GM21717 (cell line): ENCODE measurements around the gene NR2F1.

Experiments used
- ATAC-seq: cut with Tn5 transposase; IDR thresholded peaks from one replicate; pipeline ENCODE4 v1.9.1; 2021; ENCODE audit warnings: mild to moderate bottlenecking, moderate library complexity; ENCODE audit not compliant: unreplicated experiment

The NR2F1 gene

DNA sequence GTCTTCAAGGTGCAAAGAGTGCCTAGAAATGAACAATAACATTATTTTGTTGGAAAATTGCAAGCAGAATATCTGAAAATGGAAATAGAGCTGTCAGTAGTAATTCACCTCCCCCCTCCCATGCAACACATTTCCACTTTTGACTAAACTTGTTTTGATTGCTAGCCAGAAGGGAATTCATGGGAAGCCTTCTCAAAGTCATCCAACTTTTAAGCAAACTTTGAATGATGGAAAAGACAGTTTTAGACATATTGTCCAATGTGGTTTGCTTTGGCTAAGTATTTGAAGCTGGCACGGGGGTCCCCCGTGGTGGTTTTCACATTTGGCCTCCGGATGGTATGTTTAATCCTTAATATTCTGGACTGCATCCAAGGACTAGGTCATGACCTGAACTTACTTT lies 7.5 kb downstream of the NR2F1 start:
- no peak for ATAC-seq

DNA sequence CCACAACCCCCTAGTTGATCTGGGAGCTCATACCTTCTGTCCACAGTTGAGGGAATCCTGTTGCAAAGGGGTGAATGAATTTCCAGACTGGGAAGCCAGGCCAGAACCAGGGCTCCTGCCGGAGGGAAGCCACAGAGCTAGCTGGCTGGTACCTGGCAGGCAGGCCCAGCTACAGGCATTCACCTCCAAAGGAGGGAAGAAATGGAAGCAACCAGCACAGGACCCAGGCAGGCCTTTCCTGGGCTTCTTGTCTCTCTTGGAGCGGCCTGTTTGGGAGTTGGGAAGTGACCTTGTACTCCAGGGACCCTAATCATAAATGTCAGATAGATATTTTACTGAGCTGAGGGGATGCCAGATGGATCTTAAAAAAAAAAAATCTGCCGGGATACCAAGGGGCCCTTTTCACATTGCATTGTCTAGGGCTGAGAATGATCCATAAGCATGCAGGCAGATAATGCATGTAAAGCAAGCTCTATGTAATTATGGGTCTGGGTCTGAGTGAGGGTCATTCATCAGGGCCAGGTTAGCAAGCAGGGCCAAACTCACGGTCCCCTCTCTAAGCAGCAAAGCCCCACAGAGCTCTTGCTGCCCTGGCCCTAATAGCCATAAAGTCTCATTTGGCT lies 8.4 kb downstream of the NR2F1 start:
- ATAC-seq, result no peak

GRCh38 chr5:93592883-93593282 lies 9.9 kb downstream of the NR2F1 start:
- no peak for ATAC-seq

- no peak for ATAC-seq
Observed at GRCh38 chr5:93593476-93594131, 10.6 kb downstream of the NR2F1 start.

GRCh38 chr5:93594591-93595419 lies 11.8 kb downstream of the NR2F1 start:
- no peak for ATAC-seq

GRCh38 chr5:93595420-93596147 lies 12.6 kb downstream of the NR2F1 start:
- ATAC-seq, result no peak

GRCh38 chr5:93596310-93596675 lies 13.3 kb downstream of the NR2F1 start:
- ATAC-seq, result no peak

- ATAC-seq, result no peak
Observed at GRCh38 chr5:93596676-93597490, 13.9 kb downstream of the NR2F1 start.

GRCh38 chr5:93598091-93599000 lies 15.3 kb downstream of the NR2F1 start:
- ATAC-seq, result no peak

- no peak for ATAC-seq
Observed at GRCh38 chr5:93599001-93599379, 16.0 kb downstream of the NR2F1 start.

DNA sequence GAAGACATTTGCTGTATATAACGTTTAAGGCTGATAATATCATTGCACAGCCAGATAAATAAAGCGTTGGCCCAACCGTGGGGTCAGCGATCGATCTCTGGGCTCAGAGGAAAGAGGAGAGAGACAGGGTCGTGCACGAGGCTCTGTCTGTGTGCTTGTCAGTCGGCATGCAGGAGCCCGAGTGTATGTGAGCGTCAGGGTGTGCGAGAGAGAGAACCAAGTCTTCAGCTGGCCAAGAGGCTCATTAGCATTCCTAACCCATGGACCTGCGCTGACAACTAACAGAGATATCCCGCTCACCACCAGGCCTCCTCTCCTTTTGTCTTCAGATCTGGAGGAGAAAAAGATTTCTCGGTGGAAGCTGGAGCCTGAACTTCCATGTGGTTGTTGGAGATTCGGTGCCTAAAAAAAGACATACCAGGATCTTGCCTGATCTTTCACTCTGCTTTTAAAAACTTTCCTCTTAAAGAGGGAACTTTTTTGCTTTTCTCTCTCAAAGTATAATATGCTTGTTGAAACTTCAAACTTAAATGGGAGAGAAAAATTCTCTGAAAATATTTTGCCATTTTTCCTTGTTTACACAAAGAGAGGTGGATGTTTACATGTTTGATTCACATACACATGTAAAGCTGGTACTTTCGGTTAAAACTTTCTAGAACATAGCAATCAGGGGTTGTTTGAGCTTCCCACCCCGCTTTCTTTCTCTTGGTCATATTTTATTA lies 16.5 kb downstream of the NR2F1 start:
- ATAC-seq, result no peak

DNA sequence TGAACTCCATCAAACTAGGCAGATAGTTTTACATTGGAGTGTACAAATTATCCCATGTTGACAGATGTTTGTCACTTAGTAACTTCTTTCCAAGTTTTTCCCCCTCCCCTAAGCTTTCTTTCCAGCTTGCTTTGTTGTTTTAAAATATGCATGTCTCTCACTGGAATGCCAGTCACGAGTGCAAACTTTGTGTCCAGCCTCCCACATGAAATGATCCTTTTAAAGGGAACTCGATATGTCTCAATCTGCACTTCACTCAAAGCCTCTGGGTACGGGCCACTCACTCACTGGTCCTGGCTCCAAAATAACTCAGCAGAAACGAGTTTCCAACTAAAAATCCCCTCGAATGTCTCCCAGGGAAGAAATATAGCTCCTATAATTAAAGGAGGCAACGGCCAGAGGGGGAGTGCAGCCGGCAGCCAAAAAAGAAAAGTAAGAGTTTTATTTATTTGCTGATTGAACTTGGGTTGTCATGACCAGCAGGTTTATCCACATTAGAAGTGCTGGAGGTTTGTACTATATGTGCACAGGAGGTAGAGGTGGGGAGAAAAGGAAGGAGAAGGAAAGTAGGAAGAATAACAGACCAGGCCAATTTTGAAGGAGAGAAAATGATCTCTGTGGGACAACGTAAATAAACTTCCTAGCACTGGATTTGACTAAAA lies 17.5 kb downstream of the NR2F1 start:
- no peak for ATAC-seq

DNA sequence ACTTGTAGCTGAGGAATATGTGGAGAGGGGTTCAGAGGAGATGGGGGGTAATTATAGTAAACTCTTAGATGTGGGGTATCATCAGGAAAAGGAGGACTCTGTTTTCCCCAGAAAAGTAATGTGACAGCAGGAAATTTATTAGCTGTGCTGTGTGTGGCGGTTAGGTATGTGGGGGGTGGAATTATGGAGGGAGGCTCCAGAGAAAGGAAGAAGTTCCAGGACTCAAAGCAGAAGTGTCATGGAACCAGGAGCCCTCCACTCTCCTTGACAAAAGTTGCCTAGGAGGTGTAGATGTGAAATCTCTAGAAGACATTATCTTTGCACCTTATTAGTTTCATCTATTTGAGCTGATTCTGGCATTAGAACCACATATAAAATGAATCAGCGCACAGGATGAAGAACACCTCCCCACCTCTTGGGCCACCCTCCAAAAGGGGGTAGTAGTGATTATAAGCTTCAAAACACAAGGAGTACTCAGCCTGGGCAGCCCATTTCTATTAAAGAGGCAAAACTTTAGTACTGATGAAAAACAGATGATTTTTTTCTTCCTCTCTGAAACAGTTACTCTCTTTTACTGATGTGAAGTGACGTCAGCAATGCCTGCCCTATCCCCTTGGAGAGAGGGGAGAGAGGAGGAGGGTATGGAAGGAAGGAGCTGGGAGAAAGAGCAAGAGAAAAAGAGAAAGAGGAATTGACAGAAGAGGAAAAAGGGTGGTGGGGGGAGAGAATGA lies 18.2 kb downstream of the NR2F1 start:
- no peak for ATAC-seq

GRCh38 chr5:93601802-93602155 lies 18.8 kb downstream of the NR2F1 start:
- ATAC-seq, result no peak

- no peak for ATAC-seq
Observed at GRCh38 chr5:93602241-93603077, 19.4 kb downstream of the NR2F1 start.

DNA sequence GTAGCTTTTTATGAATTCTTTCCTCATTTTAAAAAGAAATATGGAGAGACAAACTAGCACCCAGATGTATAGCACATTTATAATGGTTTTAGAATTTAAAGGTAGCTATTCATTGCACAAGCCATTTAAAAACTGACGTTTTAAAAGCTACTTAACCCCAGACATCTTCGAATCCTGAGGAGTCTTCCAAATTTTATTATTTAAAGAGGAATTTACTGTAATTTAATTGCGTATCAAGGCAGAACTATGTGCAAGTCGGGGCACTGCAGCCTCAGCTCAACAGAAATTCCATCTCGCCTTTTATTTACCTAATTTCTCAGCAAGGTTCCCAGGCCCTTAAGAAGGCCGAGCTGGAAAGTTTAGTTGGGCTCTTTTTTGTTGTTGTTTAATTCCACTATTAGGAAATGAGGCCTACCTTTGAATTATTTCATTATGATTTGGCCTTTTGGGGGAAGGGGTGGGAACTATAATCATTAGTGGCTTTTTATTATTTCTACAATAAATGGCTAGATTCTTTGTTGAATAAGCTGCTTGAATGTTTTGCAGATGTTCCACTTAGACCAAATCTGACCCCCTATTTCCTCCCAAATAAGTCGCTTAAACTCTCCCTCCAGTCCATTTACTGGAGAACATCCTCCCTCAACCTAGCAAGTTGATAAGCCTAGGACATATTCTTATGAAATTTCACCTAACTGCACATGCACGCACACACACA lies 20.2 kb downstream of the NR2F1 start:
- no peak for ATAC-seq
